Mesothelial cell of epicardium (in vitro differentiated cells): ENCODE results near the gene POTEB2. TPM values are rescaled to one million over a fixed set of nuclear protein-coding genes. Genes with fewer than 3 reads are reported as not detected.
"Not testable (repeated sequence)": the region's sequence is repeated elsewhere in the genome, so short reads cannot be mapped to it uniquely, and the experiment has no call there.

Source experiments
- DNase-seq, 2 experiments: peaks; one replicate each; pipeline ENCODE4 v3.0.0; 2021; ENCODE audit warnings: low spot score in 2 of 2; ENCODE audit not compliant: unreplicated experiment in 2 of 2
- H3K27ac Mint-ChIP-seq: 2 replicates; pipeline ENCODE4 v1.8.0; 2021; ENCODE audit warnings: mixed read lengths
- H3K27me3 Mint-ChIP-seq: 2 replicates; pipeline ENCODE4 v1.8.0; 2021; ENCODE audit warnings: low read depth, mixed read lengths
- H3K36me3 Mint-ChIP-seq: 2 replicates; pipeline ENCODE4 v1.8.0; 2021; ENCODE audit warnings: mixed read lengths
- H3K4me1 Mint-ChIP-seq: 2 replicates; pipeline ENCODE4 v1.8.0; 2021; ENCODE audit warnings: mixed read lengths
- H3K4me3 Mint-ChIP-seq: 2 replicates; pipeline ENCODE4 v1.8.0; 2021; ENCODE audit warnings: mild to moderate bottlenecking, moderate library complexity, mixed read lengths
- H3K9me3 Mint-ChIP-seq: 2 replicates; pipeline ENCODE4 v1.8.0; 2021; ENCODE audit warnings: mixed read lengths
- microRNA-seq: library from miRNA; unstranded; fragments of <30 nt; microRNA quantifications from one replicate; pipeline ENCODE4 v1.2.0, GENCODE V29; 2021; ENCODE audit warnings: inconsistent platforms, mixed read lengths
- total RNA-seq: library from RNA; stranded (reverse); gene quantifications from 3 replicates; pipeline ENCODE4 v1.2.1, GENCODE V29; 2021

Gene POTEB2
- total RNA-seq = not detected in 3 replicates

DNA sequence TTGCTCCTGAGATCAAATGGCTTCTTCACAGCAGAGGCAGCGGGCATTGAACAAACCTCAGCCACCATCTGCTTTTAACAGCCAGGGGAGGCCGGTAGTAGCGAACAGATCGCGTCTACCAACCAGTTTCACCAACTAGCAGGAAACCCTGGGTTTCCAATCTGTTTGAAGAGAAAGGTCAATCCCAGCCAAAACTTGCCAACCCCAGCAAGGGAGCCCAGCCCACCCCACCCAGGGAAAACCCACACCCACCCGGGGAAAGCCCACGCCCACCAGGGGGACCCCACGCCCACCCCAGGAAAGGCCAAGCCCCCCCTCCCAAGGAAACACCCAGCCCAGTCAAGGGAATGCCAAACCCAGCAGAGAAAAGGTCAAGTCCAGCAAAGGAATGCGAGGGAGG, at the start of gene POTEB2:
POTEB2 (minus strand) TSS at position 101 of the 400 bp plus-strand sequence; CDS start at position 68, 33 bp downstream.
- not testable (repeated sequence) for H3K9me3 Mint-ChIP-seq, H3K27me3 Mint-ChIP-seq, H3K4me1 Mint-ChIP-seq, DNase-seq, H3K4me3 Mint-ChIP-seq, H3K27ac Mint-ChIP-seq, H3K36me3 Mint-ChIP-seq

GRCh38 chr15:20879916-20880315, 13.8 kb upstream of the POTEB2 start:
- DNase-seq, H3K4me3 Mint-ChIP-seq, H3K27me3 Mint-ChIP-seq, H3K9me3 Mint-ChIP-seq, H3K27ac Mint-ChIP-seq, H3K4me1 Mint-ChIP-seq, H3K36me3 Mint-ChIP-seq: not testable (repeated sequence)

GRCh38 chr15:20878464-20878863, 12.3 kb upstream of the POTEB2 start:
- not testable (repeated sequence) for H3K27ac Mint-ChIP-seq, H3K36me3 Mint-ChIP-seq, H3K27me3 Mint-ChIP-seq, H3K9me3 Mint-ChIP-seq, H3K4me1 Mint-ChIP-seq, H3K4me3 Mint-ChIP-seq
- peak in 1 of 2 experiments; percentile 8 for DNase-seq

DNA sequence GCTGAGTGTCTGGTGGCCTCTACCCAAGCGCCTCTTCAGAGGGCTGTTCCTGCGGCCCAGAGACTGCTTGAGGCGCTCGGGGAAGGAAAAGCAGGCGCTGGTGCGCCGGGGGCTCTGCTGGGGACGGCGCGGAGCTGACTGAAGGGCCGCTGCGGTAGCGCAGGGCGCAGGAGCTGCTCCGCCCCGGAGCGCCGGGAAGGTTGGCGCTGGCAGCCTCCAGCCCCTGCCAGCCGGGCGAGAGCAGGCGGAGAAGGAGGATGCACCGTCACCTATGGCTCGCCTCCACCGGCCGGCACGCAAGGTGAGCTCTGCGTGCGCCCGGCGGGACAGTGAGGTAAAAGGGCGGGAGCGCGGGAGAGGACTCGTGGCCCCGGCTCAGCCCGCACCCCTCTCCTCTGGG, 11.7 kb upstream of the POTEB2 start:
- not testable (repeated sequence) for H3K4me1 Mint-ChIP-seq, H3K27ac Mint-ChIP-seq, H3K4me3 Mint-ChIP-seq, H3K36me3 Mint-ChIP-seq, DNase-seq, H3K9me3 Mint-ChIP-seq, H3K27me3 Mint-ChIP-seq

Small RNA genes lying within 50 kb of the gene (microRNA-seq; reads per million reads assigned to microRNA genes)
- gene MIR3118-2 = not detected
